PFSK-1 (cell line): ENCODE measurements around the gene NOL4L.

Experiments
- POLR2AphosphoS5 ChIP-seq: IDR thresholded peaks from 2 replicates; pipeline ENCODE4 v1.6.1; 2012; ENCODE audit warnings: low read depth, mild to moderate bottlenecking, control low read depth, low read length, moderate library complexity
- SIN3A ChIP-seq: IDR thresholded peaks from 2 replicates; pipeline ENCODE4 v1.6.1; 2012; ENCODE audit warnings: mild to moderate bottlenecking, low read length, moderate library complexity, borderline replicate concordance; ENCODE audit not compliant: insufficient read depth
- TAF1 ChIP-seq: IDR thresholded peaks from 2 replicates; pipeline ENCODE4 v1.6.1; 2012; ENCODE audit warnings: low read length, control low read depth, borderline replicate concordance; ENCODE audit not compliant: insufficient read depth
- TF ChIP-seq, protein P1 (sequence below), 2 experiments: IDR thresholded peaks; 2 replicates each; pipeline versions ENCODE4 v1.6.1 to v1.8.0; 2011 to 2012; ENCODE audit warnings: low read depth in 2 of 2, low read length in 2 of 2, control low read depth in 1 of 2, inconsistent platforms in 1 of 2, mild to moderate bottlenecking in 1 of 2, moderate library complexity in 1 of 2; ENCODE audit not compliant: insufficient read depth in 1 of 2

DNA sequence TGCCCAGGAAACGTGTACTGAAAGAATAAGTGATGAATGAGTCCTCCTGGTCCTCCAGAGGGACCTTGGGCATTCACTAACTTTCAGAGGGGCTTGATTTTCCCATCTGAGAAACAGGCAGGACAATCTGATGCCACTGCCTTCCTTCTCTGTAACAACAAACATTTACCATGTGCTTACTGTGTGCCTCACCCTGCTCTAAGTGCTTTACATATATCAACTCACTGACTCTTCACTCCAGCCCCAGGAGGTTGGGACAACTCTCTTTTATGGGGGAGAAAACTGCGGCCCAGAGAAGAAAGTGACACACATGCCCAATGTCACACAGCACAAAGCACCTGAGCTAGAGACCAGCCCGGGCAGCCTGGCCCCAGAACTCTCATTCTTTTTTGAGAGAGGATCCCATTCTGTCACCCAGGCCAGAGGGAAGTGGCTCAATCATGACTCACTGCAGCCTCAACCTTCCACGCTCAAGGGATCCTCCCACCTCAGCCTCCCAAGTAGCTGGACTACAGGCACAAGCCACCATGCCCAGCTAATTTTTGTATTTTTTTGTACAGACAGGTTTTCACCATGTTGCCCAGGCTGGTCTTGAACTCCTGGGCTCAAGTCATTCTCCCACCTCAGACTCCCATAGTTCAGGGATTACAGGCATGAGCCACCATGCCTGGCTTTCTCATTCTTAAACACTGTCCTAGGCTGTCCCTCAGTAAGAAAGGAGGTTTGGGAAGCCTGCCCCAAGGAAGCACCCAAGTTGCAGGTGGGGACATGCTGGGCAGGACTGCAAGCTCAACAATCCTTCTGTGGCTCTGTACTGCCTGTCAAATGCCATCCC lies 38.0 kb downstream of the NOL4L start:
- TF ChIP-seq POLR2AphosphoS5 (no peak), SIN3A (no peak), TAF1 (no peak)
- TF ChIP-seq, protein P1, sequence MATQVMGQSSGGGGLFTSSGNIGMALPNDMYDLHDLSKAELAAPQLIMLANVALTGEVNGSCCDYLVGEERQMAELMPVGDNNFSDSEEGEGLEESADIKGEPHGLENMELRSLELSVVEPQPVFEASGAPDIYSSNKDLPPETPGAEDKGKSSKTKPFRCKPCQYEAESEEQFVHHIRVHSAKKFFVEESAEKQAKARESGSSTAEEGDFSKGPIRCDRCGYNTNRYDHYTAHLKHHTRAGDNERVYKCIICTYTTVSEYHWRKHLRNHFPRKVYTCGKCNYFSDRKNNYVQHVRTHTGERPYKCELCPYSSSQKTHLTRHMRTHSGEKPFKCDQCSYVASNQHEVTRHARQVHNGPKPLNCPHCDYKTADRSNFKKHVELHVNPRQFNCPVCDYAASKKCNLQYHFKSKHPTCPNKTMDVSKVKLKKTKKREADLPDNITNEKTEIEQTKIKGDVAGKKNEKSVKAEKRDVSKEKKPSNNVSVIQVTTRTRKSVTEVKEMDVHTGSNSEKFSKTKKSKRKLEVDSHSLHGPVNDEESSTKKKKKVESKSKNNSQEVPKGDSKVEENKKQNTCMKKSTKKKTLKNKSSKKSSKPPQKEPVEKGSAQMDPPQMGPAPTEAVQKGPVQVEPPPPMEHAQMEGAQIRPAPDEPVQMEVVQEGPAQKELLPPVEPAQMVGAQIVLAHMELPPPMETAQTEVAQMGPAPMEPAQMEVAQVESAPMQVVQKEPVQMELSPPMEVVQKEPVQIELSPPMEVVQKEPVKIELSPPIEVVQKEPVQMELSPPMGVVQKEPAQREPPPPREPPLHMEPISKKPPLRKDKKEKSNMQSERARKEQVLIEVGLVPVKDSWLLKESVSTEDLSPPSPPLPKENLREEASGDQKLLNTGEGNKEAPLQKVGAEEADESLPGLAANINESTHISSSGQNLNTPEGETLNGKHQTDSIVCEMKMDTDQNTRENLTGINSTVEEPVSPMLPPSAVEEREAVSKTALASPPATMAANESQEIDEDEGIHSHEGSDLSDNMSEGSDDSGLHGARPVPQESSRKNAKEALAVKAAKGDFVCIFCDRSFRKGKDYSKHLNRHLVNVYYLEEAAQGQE (IDR thresholded peaks at IDR 0.05; ENCODE audit: insufficient read depth in 1 of 2, low read depth in 2 of 2, low read length in 2 of 2): no peak
